ENCODE results near the gene UBLCP1.
"Not testable (repeated sequence)": the region's sequence is repeated elsewhere in the genome, so short reads cannot be mapped to it uniquely, and the experiment has no call there.

The UBLCP1 gene, protein sequence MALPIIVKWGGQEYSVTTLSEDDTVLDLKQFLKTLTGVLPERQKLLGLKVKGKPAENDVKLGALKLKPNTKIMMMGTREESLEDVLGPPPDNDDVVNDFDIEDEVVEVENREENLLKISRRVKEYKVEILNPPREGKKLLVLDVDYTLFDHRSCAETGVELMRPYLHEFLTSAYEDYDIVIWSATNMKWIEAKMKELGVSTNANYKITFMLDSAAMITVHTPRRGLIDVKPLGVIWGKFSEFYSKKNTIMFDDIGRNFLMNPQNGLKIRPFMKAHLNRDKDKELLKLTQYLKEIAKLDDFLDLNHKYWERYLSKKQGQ

DNA sequence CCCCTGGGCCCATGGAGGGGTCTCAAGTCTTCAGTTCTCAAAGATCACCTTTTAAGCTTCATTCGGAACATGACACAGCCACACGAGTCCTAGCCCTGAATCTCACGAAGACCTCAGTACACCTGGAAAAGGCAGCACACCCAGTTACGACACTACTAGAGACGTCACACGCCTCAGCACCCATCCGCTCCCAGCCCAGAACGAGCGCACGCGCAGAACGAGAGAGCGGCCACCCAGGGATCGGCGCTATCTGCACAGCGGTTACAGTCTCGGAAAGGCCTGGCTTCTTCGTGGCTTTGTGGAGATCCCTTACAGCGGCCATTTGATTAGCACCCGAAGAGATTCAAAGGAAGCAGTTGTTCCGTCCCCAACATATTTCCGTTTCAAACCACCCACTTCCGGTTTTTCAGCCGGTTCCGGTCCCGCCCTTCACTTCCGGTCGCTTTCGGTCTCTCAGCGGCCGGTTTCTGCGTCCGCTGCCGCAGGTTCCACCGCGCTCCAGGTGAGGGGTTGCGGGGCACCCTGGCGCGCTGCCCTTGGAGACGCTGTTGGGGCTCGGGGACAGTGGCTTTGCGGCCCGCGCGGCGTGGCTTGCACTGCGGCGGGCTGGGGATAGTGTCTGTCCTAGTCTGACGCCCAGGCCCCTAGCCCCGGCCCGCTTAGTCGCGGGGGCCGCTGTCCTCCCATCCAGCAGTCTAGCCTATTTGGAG is at the start of gene UBLCP1:
TSS of gene UBLCP1 (plus strand) at position 432 of the 710 bp plus-strand sequence. CDS start 5,626 bp downstream, outside the sequence.
- peak; percentile 66 for DNase-seq (ENCODE audit: low read depth)

DNA sequence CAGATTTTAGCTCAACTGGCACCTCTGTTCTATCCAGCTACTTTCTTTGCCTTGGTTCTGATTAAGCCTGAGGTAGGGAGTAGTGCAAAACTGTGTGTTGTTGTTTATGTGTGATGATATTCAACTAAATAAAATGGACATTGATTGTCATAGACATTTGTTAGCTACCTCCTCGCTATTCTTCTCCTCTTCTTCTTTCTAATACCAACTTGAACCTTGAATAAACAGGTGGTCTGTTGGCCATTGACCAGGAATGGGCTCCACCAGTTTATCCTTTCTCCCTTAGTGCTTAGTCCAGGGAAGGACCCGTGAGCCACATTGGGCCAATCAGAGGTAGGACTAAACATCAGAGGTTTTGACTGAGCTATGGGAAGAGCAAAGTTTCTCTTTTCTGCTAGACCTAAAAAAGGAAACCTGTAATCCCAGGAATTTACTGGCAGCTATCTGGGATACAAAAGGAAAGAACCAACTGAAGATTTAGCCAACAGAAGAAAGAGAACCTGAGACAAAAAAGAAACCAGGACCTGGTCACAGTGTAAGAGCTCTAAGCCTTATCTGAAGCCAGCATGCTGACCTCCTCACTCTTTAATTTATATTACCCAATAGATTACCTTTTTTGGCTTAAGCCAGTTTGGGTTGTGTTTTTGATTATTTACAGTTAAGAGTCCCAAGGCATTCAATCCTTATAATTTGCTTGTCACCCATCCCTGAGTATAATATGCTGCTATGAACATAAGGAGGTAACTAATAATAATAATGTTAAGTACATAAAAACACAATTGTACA is 48.4 kb upstream of the UBLCP1 start:
- no peak for DNase-seq (ENCODE audit: low read depth)

DNA sequence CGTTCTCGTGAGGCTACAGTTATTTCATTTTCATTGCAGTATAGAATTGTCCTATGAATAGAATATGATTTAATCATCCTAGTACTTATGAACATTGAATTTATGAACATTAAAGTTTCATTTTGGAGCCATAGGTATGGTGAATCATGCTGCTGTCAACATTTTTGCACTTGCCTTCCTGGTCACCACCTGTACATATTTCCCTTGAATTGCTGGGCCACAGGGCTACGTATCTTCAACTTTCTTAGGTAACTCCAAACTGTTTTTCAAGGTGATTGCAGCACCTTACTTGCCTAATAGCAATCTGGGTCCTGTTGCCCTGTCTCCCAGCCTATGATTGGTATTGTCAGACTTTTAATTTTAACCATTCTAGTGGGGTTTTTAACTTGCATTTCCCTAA is 47.2 kb upstream of the UBLCP1 start:
- DNase-seq (ENCODE audit: low read depth): no peak

DNA sequence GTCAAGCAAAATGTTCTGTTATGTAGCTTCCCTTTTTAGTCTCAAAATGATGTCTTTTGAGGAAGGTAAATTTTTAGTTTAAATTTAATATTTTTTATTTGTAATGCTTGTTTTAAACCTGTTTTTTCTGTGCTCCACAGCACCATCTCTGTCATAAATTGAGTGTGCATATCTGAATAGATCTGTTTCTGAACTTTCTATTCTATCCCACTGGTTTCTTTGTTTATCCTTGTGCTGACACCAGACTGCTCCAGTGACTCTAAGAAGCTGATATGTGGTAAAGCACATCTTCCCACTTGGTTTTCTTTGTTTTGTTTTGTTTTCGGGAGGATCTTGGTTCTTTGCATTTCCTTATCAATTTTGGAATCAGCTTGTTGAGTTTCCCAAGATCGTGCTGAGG is 46.6 kb upstream of the UBLCP1 start:
- DNase-seq (ENCODE audit: low read depth): no peak

DNA sequence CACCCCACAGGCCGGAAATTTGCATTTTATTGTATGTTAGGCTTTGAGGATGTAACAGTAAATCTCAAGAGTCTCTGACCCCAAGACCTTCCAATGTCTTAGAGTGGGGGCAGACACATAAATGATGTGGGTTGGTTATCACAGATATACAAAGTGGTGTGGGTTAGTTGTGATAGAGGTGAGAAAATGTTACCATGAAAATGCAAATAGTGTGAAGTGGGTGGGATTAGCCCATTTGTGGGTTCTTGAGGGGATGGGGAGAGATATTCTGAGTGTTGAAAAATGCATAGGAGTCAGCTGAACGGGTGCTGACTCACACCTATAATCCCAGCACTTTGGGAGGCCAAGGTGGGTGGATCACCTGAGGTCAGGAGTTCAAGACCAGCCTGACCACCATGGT is 45.9 kb upstream of the UBLCP1 start:
- no peak for DNase-seq (ENCODE audit: low read depth)

DNA sequence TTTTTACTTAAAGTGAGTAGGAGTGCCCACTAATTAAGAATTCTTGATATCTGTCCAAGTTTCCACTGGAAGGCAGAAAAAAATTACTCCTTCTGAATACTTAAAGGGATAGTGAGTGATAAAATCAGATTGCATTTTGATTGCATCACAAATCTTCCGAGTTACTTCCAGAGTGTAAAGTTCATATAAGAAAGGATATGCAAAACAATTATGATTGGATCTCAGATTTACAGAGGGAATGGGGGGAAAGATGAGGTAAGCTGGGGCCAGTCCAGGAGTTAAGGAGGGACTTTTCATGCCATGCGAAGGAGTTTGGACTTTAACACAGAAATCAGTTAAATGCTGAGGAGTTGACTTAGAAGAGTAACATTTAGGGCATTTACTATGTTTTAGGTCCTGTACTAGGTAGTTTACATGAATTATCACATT is 44.5 kb upstream of the UBLCP1 start:
- DNase-seq (ENCODE audit: low read depth): no peak

DNA sequence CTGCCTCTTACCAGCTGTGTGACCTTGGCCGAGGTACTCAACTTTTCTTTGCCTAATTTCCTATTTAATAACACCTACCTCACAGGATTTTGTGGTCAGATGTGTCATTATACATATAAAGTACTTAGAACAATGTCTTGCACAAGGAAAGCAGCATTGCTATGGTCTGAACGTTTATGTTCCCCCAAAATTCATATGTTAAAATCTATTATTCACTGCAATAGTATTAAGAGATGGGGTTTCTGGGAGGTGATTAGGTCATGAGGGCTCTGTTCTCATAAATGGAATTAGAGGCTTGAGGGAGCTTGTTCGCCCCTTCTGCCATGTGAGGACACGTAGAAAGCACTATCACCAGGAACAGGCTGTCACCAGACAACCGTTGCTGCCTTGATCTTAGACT is 42.9 kb upstream of the UBLCP1 start:
- no peak for DNase-seq (ENCODE audit: low read depth)

DNA sequence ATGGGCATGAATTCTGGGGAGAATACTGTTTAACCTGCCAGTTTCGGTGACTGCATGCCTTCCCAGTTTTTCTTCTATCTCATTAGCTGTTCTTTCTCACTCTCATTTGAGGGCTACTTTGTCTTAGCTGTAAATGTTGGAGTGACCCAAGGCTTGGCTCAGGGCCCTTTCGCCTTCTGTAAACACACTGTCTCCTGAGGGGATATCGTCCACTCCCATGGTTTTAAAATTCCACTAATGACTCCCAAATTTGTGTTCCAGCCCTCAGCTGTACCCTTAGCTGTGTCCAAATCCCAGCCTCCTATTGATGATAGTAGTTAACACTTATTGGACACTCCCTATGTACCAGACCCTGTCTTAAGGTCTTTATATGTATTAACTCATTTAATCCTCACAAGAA is 39.6 kb upstream of the UBLCP1 start:
- no peak for DNase-seq (ENCODE audit: low read depth)

DNA sequence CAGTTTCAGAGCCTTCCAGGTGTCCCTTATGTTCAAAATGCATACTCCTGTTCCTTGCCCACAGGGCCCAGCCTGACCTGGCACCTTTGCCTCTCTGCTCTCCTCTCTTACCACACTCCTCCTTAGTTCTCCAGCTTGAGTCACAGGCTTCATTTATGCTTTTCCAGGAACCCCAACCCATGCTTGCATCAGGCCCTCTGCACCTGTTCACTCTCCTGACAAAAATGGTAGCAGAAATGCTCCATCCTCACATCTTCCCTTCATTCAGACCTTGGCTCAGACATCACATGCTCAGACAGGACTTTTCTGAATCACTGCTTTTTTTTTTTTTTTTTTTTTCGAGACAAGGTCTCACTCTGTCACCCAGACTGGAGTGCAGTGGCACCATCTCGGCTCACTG is 38.6 kb upstream of the UBLCP1 start:
- DNase-seq (ENCODE audit: low read depth): no peak

DNA sequence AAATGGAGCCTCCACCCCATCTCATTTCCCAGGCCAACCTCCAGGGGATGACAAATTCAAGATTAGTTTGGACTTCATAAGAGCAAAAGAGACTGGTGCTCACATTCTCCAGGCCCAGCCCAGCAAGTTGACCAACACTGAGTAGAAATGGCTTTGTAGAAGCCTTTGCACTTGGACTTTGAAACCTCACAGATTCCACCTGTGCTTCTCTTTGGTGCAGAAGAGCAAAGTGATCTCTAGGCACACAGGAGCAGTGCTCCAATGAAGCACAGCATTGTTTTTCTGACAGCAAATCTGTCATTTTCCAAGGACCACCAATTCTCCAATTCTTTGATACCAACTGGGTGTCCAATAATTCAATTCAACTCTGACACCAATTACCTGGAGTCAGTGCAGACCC is 36.6 kb upstream of the UBLCP1 start:
- DNase-seq (ENCODE audit: low read depth): no peak

DNA sequence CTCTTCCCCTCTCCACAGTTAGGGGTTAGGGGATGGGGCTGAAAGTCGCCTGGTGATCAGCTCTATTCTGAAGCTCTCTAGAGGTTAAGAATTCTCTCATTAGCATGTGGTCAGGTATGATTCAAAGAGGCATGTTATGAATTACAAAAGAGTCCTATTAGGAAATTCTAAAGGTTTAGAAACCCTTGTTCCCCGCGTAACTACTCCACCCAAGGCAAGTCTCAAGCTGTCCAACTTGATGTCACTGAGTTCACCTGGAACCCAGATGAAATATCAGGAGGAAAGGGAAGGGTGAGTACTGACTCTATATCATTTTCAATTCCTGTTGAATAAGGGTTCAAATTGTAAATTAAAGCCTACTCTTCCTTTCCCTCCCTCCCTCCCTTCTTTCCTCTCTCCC is 35.6 kb upstream of the UBLCP1 start:
- no peak for DNase-seq (ENCODE audit: low read depth)

DNA sequence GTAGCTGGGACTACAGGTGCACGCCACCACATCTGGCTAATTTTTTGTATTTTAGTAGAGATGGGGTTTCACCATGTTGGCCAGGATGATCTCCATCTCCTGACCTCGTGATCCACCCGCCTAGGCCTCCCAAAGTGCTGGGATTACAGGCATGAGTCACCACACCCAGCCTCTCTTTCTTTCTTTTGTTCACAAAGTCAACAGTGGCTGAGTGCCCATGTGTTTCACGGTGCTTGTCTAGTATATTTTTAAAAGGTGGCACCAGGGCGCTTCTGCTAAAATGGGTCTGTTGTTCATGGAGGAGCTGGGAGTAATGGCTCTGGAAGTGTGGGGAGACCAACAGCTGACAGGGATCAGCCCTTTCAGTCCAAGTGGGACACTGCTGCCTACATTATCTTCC is 35.0 kb upstream of the UBLCP1 start:
- not testable (repeated sequence) for DNase-seq (ENCODE audit: low read depth)

DNA sequence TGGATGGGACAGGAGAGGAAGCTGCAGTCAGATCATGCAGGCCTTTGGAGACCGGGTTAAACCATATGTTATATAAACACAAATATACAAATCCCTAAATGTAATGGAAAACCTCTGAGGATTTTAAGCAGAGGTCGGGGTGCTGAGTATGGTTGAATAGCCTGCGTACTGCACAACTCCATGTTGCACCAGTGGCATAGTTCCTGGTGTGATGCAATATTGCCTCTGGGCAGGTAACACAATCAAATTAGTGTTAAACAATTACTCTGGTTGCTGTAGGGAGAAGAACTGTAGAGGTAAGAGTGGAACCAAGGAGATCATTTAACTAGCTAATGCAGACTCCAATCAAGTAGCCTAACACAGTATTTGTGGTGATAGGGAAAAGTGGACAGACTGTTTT is 32.4 kb upstream of the UBLCP1 start:
- DNase-seq (ENCODE audit: low read depth): no peak

DNA sequence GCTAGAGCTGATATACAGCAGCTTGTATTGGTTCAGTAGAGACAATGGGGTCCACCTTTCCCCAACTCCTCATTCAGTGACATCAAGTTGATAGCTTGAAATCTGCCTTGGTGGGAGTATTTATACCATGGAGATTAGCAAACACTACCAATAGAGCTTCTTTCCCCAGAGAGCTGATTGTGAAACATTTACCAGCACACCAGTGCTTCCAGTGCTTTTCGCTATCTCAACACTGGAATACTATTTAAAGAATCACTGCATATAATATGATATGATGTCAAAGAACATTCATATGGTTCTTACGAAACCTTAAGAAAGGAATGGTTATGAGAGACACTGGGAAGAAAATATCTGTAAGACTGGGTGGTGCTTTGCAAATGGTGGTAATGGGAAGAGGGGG is 31.9 kb upstream of the UBLCP1 start:
- DNase-seq (ENCODE audit: low read depth): no peak

DNA sequence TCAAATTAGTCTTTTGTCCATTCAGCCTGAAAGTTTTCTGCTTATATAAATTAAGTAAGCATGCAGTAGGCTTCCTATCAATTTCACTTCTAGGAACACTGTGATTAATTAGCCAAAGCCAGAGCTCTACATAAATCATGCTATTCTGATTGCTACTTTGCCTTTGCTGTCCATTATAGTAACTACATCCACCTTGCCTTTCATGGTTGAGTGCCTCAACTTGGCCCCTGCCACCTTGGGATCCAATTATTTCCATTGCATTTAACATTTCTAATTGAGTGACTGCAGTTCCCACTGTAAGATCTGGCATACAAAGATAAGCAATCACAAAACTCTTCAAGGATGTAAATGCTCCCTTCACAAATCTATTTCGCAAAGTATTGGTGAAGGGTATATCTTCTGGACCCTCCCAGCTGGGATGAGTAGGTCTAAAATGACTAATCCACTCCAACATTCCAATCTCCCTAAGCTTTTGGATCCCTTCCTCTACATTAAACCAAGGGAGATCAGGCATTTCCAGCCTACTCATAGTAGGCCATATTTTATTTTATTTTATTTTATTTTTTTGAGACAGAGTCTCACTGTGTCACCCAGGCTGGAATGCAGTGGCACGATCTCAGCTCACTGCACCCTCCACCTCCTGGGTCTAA is 27.1 kb upstream of the UBLCP1 start:
- DNase-seq (ENCODE audit: low read depth): not testable (repeated sequence)

DNA sequence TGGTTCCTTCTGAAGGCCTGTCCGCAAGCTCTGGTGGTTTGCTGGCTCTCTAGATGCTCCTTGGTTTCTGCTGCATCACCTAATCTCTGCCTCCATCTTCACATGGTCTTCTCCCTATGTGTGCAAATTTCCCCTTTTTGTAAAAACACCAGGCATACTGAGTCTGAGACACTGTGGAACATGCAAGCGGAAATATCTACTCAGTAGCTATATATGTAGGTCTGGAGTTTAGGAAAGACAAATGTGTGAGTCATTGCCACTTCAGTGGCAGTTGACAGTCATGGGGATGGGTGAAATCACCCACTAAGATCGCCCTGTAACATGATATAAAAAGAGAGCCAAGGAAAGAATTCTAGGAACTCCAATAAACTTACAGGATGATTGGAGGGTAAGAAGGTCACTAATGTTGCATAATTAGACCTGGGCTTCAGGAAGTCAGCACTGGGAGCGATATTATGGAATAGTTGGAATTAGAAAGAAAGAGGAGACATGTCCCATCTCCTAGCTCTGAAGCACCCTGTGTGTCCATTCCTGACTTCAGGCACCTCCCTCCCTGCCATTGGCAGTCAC is 22.7 kb upstream of the UBLCP1 start:
- no peak for DNase-seq (ENCODE audit: low read depth)

DNA sequence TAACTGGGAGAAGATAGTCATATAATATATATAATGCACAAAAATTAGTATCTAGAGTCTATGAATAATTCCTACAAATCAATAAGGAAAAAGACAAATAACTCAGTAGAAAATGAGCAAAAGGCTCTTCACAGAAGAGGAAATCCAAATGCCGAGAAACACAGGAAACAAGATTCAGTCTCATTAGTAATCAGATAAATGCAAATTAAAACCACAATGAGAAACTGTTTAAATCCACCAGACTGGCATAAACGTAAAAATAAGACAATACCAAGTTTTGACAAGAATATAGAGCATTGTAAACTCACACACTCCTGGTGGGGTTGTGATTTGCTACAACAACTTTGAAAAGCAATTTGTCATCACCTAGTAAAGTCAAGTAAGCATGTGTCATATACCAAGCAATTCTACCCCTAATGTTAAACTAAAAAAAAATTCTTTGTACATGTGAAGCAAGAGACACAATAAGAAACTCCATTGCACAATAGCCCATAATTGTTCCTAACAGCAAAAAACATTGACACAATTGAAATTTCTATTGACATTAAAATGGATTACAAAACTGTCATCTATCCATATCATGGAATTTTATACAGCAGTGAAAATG is 21.0 kb upstream of the UBLCP1 start:
- DNase-seq (ENCODE audit: low read depth): no peak

DNA sequence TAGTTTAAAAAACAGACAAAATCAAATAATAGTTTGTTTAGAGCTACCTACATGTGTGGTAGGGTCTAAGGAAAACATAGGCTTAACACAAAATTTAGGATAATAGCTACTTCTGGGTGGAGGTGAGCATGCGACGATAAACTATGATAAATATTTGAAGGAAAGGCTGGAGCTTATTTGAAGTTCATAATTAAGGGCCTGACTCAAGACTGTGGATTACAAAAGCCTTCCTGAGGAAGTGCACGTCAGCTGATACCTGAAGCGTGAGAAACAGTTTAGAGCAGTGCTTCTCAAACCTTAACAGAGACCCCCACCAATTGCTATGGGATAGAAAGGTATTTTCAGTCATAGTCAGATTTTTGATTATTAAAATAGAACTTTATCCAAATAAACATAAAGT is 20.4 kb upstream of the UBLCP1 start:
- no peak for DNase-seq (ENCODE audit: low read depth)

DNA sequence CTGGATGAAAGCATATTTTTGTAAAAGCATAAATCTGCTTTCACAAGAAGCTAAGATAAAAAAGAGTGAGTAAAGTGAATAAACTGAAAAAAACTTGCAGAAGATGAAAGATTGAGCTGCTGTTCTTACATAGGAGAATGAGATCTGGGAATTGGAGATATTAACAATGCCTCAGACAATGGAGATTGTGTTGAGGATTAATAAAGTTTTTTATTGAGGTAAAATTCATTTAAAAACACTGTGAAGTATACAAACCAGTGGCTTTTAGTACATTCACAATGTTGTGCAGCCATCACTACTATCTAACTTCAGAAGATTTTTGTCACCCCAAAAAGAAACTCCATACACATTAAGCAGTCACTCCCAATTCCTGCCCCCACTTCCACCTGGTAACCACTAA is 19.7 kb upstream of the UBLCP1 start:
- no peak for DNase-seq (ENCODE audit: low read depth)

DNA sequence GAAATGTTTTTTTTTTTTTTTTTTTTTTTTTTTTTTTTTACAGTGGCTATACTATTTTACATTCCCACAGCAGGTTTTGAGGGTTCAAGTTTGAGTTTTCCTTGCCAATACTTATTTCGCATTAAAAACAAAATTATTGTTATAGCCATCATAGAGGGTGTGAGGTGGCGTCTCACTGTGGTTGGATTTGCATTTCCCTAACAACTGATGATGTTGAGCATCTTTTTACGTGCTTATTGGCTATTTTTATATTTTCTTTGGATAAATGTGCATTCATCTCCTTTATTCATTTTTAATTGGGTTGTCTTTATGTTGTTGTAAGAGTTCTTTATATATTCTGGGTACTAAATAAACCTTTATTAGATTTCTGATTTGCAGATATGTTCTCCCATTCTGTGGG is 18.9 kb upstream of the UBLCP1 start:
- DNase-seq (ENCODE audit: low read depth): no peak

DNA sequence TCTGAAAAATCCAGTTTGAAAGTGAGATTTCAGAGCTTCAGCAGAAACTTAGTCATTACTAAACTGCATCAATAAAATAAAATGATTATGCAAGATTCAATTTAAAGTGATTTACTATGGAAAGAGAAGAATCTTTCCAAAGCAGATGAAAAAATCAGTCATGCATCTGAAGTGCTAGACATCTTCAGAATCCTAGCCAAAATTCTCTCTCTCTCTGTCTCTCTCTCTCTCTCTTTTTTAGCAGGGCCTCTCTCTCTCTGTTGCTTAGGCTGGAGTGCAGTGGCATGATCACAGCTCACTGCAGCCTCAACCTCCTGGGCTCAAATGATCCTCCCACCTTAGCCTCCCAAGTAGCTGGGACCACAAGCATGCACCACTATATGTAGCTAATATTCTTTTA is 18.2 kb upstream of the UBLCP1 start:
- no peak for DNase-seq (ENCODE audit: low read depth)

DNA sequence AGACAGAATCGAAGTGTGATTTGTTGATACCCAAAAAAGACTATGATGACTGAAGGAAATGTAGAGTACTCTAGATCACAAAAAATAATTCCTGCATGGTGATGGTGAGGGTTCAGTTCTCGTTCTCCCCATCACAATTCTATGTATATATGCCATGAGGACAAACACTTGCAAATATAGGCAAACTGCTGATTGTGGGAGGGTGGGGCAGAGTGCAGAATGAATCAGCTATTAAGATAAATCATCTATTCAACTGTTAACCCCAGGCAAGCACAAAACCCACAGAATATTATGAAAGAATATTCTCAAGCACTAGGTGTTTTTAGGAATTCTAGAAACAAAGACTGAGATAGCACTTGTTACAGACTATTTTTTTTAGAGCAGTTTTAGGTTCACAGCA is 13.9 kb upstream of the UBLCP1 start:
- DNase-seq (ENCODE audit: low read depth): no peak

All from stimulated activated CD8-positive, alpha-beta memory T cell treated with anti-CD3 and anti-CD28 coated beads, Interleukin-15, amount 100 ng/mL, for 1 hour (primary cell).